Nasal cavity respiratory epithelium epithelial cell of viscerocranial mucosa (primary cell): Measurements from ENCODE around the gene KRTAP5-6. TPM values are rescaled to one million over a fixed set of nuclear protein-coding genes. Genes with fewer than 3 reads are reported as not detected.

Experiments
- total RNA-seq: library from RNA; depleted of rRNA; stranded (reverse); fragments of >200 nt; gene quantifications from 2 replicates; pipeline ENCODE4 v1.2.3, GENCODE V29; 2014

Gene KRTAP5-6, protein sequence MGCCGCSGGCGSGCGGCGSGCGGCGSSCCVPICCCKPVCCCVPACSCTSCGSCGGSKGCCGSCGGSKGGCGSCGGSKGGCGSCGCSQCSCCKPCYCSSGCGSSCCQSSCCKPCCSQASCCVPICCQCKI
- not detected in 2 replicates for total RNA-seq

DNA sequence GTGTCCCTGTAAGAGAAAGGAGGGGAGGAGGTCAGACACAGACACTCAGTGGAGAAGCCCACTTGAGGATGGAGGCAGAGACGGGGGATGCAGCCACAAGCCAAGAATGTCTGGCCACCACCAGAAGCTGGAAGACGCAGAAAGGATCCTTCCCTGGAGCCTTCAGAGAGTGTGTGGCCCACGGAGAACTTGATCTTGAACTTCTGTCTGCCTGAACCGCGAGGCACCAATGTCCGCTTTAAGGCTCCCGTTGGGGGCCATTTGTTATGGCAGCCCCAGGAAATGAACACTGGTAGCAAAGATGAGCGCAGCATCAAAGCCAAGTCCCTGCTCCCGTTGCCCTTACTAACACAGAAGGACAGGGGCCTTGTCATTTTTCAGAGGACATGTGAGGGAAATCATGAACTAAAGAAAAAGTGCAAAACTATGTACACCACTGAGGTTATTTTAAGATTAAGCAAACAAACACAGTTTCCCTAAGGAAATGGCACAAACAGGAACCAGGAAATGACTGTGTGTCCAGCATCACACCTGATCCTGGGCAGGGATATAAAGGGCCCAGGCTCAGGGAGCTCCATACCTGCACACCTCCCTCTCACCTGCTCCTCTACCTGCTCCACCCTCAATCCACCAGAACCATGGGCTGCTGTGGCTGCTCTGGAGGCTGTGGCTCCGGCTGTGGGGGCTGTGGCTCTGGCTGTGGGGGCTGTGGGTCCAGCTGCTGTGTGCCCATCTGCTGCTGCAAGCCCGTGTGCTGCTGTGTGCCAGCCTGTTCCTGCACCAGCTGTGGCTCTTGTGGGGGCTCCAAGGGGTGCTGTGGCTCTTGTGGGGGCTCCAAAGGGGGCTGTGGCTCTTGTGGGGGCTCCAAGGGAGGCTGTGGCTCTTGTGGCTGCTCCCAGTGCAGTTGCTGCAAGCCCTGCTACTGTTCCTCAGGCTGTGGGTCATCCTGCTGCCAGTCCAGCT lies at the start of gene KRTAP5-6:
Gene KRTAP5-6 (plus strand): TSS at position 588 of the 963 bp plus-strand sequence. CDS start 51 bp downstream, at position 639.

Other genes with a start within 250 kb of the KRTAP5-6 start
- 25.6 and 35.9 TPM in 2 replicates for gene MOB2, start 210.4 kb upstream of the KRTAP5-6 start, total RNA-seq
- gene DUSP8, start 124.9 kb upstream of the KRTAP5-6 start, total RNA-seq, result 1.6 and 1.7 TPM in 2 replicates
- gene KRTAP5-1, start 111.9 kb upstream of the KRTAP5-6 start, total RNA-seq, result not detected in 2 replicates
- not detected in 2 replicates for gene KRTAP5-2, start 98.9 kb upstream of the KRTAP5-6 start, total RNA-seq
- not detected in 2 replicates for gene KRTAP5-3, start 88.7 kb upstream of the KRTAP5-6 start, total RNA-seq
- not detected in 2 replicates for gene KRTAP5-4, start 75.1 kb upstream of the KRTAP5-6 start, total RNA-seq
- gene KRTAP5-5, start 67.4 kb upstream of the KRTAP5-6 start, total RNA-seq, result not detected in 2 replicates
- 0.34 and 1.2 TPM in 2 replicates for gene IFITM10, start 53.4 kb downstream of the KRTAP5-6 start, total RNA-seq
- gene CTSD, start 66.7 kb downstream of the KRTAP5-6 start, total RNA-seq, result 222 and 1,296 TPM in 2 replicates
- 0.68 and 10.0 TPM in 2 replicates for gene SYT8, start 137.8 kb downstream of the KRTAP5-6 start, total RNA-seq
- gene TNNI2, start 141.8 kb downstream of the KRTAP5-6 start, total RNA-seq, result under 0.01 and 0.71 TPM in 2 replicates
- 0.21 and 0.34 TPM in 2 replicates for gene LSP1, start 155.9 kb downstream of the KRTAP5-6 start, total RNA-seq
- not detected in 2 replicates for gene PRR33, start 194.7 kb downstream of the KRTAP5-6 start, total RNA-seq
- gene TNNT3, start 222.5 kb downstream of the KRTAP5-6 start, total RNA-seq, result 1.3 TPM in 1 of 2 replicates, not detected in the other